H9 (cell line): ENCODE data around the gene MIER2. TPM values are rescaled to one million over a fixed set of nuclear protein-coding genes. Genes with fewer than 3 reads are reported as not detected.

Experiments
- DNase-seq: peaks from one replicate; pipeline ENCODE4 v3.0.0-alpha.2; 2017
- H2AFZ ChIP-seq: one replicate; pipeline ENCODE4 v1.6.1; 2013; ENCODE audit warnings: mild to moderate bottlenecking, low read length, control low read depth, moderate library complexity
- H2AK5ac ChIP-seq: 2 replicates; pipeline ENCODE4 v1.6.1; 2013; ENCODE audit warnings: low read length, control low read depth, mixed read lengths; ENCODE audit not compliant: insufficient read length
- H2BK120ac ChIP-seq: one replicate; pipeline ENCODE4 v1.6.1; 2013; ENCODE audit warnings: low read depth, mild to moderate bottlenecking, low read length, control low read depth, inconsistent platforms; ENCODE audit not compliant: poor library complexity, severe bottlenecking
- H2BK12ac ChIP-seq: 2 replicates; pipeline ENCODE4 v1.6.1; 2013; ENCODE audit warnings: low read length, control low read depth, mixed read lengths, low read depth; ENCODE audit not compliant: insufficient read length
- H2BK15ac ChIP-seq: 2 replicates; pipeline ENCODE4 v1.6.1; 2013; ENCODE audit warnings: low read depth, low read length, control low read depth
- H2BK20ac ChIP-seq: one replicate; pipeline ENCODE4 v1.6.1; 2013; ENCODE audit warnings: low read depth, mild to moderate bottlenecking, low read length, control low read depth, inconsistent platforms; ENCODE audit not compliant: poor library complexity, severe bottlenecking
- H2BK5ac ChIP-seq: 2 replicates; pipeline ENCODE4 v1.6.1; 2013; ENCODE audit warnings: low read length, control low read depth, mixed read lengths; ENCODE audit not compliant: insufficient read length
- H3K14ac ChIP-seq: 2 replicates; pipeline ENCODE4 v1.6.1; 2013; ENCODE audit warnings: low read length, control low read depth; ENCODE audit not compliant: insufficient read depth
- H3K18ac ChIP-seq: 2 replicates; pipeline ENCODE4 v1.6.1; 2013; ENCODE audit warnings: low read depth, mild to moderate bottlenecking, mixed read lengths, low read length, control low read depth; ENCODE audit not compliant: insufficient read length
- H3K23ac ChIP-seq: 2 replicates; pipeline ENCODE4 v1.6.1; 2013; ENCODE audit warnings: low read length, control low read depth, mixed read lengths, low read depth; ENCODE audit not compliant: insufficient read length
- H3K23me2 ChIP-seq: 2 replicates; pipeline ENCODE4 v1.6.1; 2013; ENCODE audit warnings: low read depth, mild to moderate bottlenecking, mixed read lengths, low read length, control low read depth; ENCODE audit not compliant: insufficient read length, poor library complexity, severe bottlenecking
- H3K27ac ChIP-seq: 2 replicates; pipeline ENCODE4 v1.5.1; 2013; ENCODE audit warnings: low read length, control low read depth, mixed read lengths, low read depth; ENCODE audit not compliant: insufficient read length
- H3K27me3 ChIP-seq: 2 replicates; pipeline ENCODE4 v1.6.1; 2013; ENCODE audit warnings: low read length, control low read depth, inconsistent platforms; ENCODE audit not compliant: insufficient read depth
- H3K4ac ChIP-seq: 2 replicates; pipeline ENCODE4 v1.6.1; 2013; ENCODE audit warnings: low read depth, mild to moderate bottlenecking, control low read depth, inconsistent platforms, low read length, moderate library complexity
- H3K4me1 ChIP-seq: 2 replicates; pipeline ENCODE4 v1.6.1; 2013; ENCODE audit warnings: low read length, control low read depth, inconsistent platforms; ENCODE audit not compliant: insufficient read depth
- H3K4me2 ChIP-seq: 2 replicates; pipeline ENCODE4 v1.6.1; 2013; ENCODE audit warnings: low read length, control low read depth, mixed read lengths; ENCODE audit not compliant: insufficient read length, insufficient read depth
- H3K56ac ChIP-seq: 2 replicates; pipeline ENCODE4 v1.6.1; 2013; ENCODE audit warnings: low read depth, mild to moderate bottlenecking, mixed read lengths, low read length, control low read depth; ENCODE audit not compliant: insufficient read length
- H3K79me1 ChIP-seq: 2 replicates; pipeline ENCODE4 v1.6.1; 2013; ENCODE audit warnings: low read depth, mild to moderate bottlenecking, moderate library complexity, low read length, control low read depth, inconsistent platforms; ENCODE audit not compliant: insufficient read depth, poor library complexity, severe bottlenecking
- H3K79me2 ChIP-seq: 2 replicates; pipeline ENCODE4 v1.6.1; 2013; ENCODE audit warnings: low read length, control low read depth, inconsistent platforms; ENCODE audit not compliant: insufficient read depth
- H3K9ac ChIP-seq: 2 replicates; pipeline ENCODE4 v1.6.1; 2013; ENCODE audit warnings: low read length, control low read depth, mixed read lengths; ENCODE audit not compliant: insufficient read length; ENCODE audit errors: extremely low read depth
- H3K9me3 ChIP-seq: one replicate; pipeline ENCODE4 v1.6.1; 2013; ENCODE audit warnings: low read depth, low read length, inconsistent platforms; ENCODE audit not compliant: control insufficient read depth
- H3T11ph ChIP-seq: one replicate; pipeline ENCODE4 v1.6.1; 2013; ENCODE audit warnings: mild to moderate bottlenecking, low read length, control low read depth, inconsistent platforms
- H4K20me1 ChIP-seq: one replicate; pipeline ENCODE4 v1.6.1; 2013; ENCODE audit not compliant: control insufficient read depth, insufficient read length, insufficient read depth
- H4K5ac ChIP-seq: 2 replicates; pipeline ENCODE4 v1.6.1; 2013; ENCODE audit warnings: low read depth, mild to moderate bottlenecking, mixed read lengths, low read length, control low read depth; ENCODE audit not compliant: insufficient read length
- H4K8ac ChIP-seq: replicated peaks from 2 replicates; pipeline ENCODE4 v1.6.1; 2013; ENCODE audit warnings: low read length, control low read depth, mixed read lengths, low read depth; ENCODE audit not compliant: insufficient read length
- H4K91ac ChIP-seq: 2 replicates; pipeline ENCODE4 v1.6.1; 2013; ENCODE audit warnings: low read depth, mild to moderate bottlenecking, moderate library complexity, mixed read lengths, low read length, control low read depth; ENCODE audit not compliant: insufficient read length
- H3K27ac Mint-ChIP-seq, 3 experiments: 2 replicates in 2 of 3; 3 replicates in 1 of 3; pipeline ENCODE4 v1.8.0; 2020 to 2021; ENCODE audit warnings: mixed read lengths in 3 of 3, mild to moderate bottlenecking in 1 of 3, moderate library complexity in 1 of 3
- H3K27me3 Mint-ChIP-seq: 2 replicates; pipeline ENCODE4 v1.8.0; 2021; ENCODE audit warnings: low read depth, mild to moderate bottlenecking, moderate library complexity, mixed read lengths
- H3K36me3 Mint-ChIP-seq, 3 experiments: 2 replicates in 2 of 3; 3 replicates in 1 of 3; pipeline ENCODE4 v1.8.0; 2020 to 2021; ENCODE audit warnings: low read depth in 3 of 3, mixed read lengths in 3 of 3; ENCODE audit not compliant: insufficient read depth in 1 of 3
- H3K4me1 Mint-ChIP-seq, 2 experiments: 2 replicates each; pipeline ENCODE4 v1.8.0; 2020; ENCODE audit warnings: mixed read lengths in 2 of 2
- H3K4me3 Mint-ChIP-seq, 2 experiments: 2 replicates in 1 of 2; 3 replicates in 1 of 2; pipeline ENCODE4 v1.8.0; 2020 to 2021; ENCODE audit warnings: mild to moderate bottlenecking in 2 of 2, mixed read lengths in 2 of 2, moderate library complexity in 1 of 2
- H3K9me3 Mint-ChIP-seq, 2 experiments: 2 replicates in 1 of 2; 3 replicates in 1 of 2; pipeline ENCODE4 v1.8.0; 2020; ENCODE audit warnings: mild to moderate bottlenecking in 2 of 2, mixed read lengths in 2 of 2, moderate library complexity in 1 of 2
- WGBS: extraction: QIAGEN DNeasy Blood & Tissue Kit; methylation state at CpG from one replicate; pipeline ENCODE4 v1.1.7; 2013; ENCODE audit warnings: missing lambda C conversion rate, low lambda C conversion rate, mixed read lengths; ENCODE audit not compliant: insufficient read length; ENCODE audit errors: extremely low coverage; 5-methylcytosine and 5-hydroxymethylcytosine counted together
- total RNA-seq: library from RNA; stranded (reverse); gene quantifications from 2 replicates; pipeline ENCODE4 v1.2.1, GENCODE V29; 2021
- TF ChIP-seq, protein P1 (sequence below): fragments of 200-600 bp; sonication (generic); conservative IDR thresholded peaks from 3 replicates; pipeline ENCODE4 v1.8.0; 2021; ENCODE audit warnings: antibody characterized with exemption, mild to moderate bottlenecking

The MIER2 gene
- total RNA-seq, 1 experiment from 2014 or later: 60.5 TPM

GRCh38 chr19:294341-294945 lies 50.2 kb downstream of the MIER2 start:
- no peak overlapping the region for H4K8ac ChIP-seq
- no peak overlapping the region for H2BK5ac ChIP-seq
- no peak overlapping the region for H3K9ac ChIP-seq
- H4K91ac ChIP-seq: no peak overlapping the region
- no peak overlapping the region for H3K14ac ChIP-seq
- no peaks in the 10 kb centered on the region for H3K9me3 ChIP-seq
- H3K79me1 ChIP-seq: no peaks in the 10 kb centered on the region
- H2AK5ac ChIP-seq: no peak overlapping the region
- no peak overlapping the region for H4K5ac ChIP-seq
- H3K23me2 ChIP-seq: peaks cover 9% of the 10 kb centered on the region
- H2BK20ac ChIP-seq: no peak overlapping the region
- Mint-ChIP-seq H3K9me3 (peaks cover 6% of the 10 kb centered on the region in 2 experiments; a peak in 4 of 5 replicates), H3K27ac (no peak overlapping the region), H3K36me3 (peaks cover 0 to 3% (median under 1%) of the 10 kb centered on the region in 3 experiments; a peak in 3 of 7 replicates), H3K4me3 (peak overlapping the region; percentile 49 to 71; a peak in 4 of 5 replicates), H3K4me1 (peaks cover 33 to 35% of the 10 kb centered on the region in 2 experiments), H3K27me3 (peaks cover 29% of the 10 kb centered on the region)
- H3K56ac ChIP-seq: no peak overlapping the region
- no peak overlapping the region for H2AFZ ChIP-seq
- no peaks in the 10 kb centered on the region for H4K20me1 ChIP-seq
- no CpG with 5 or more reads among the region's 29 CpGs for WGBS
- H3K23ac ChIP-seq: no peak overlapping the region
- no peak overlapping the region for H2BK12ac ChIP-seq
- DNase-seq: peak; percentile 52
- H3K18ac ChIP-seq: no peak overlapping the region
- H2BK120ac ChIP-seq: no peak overlapping the region
- TF ChIP-seq, protein P1, sequence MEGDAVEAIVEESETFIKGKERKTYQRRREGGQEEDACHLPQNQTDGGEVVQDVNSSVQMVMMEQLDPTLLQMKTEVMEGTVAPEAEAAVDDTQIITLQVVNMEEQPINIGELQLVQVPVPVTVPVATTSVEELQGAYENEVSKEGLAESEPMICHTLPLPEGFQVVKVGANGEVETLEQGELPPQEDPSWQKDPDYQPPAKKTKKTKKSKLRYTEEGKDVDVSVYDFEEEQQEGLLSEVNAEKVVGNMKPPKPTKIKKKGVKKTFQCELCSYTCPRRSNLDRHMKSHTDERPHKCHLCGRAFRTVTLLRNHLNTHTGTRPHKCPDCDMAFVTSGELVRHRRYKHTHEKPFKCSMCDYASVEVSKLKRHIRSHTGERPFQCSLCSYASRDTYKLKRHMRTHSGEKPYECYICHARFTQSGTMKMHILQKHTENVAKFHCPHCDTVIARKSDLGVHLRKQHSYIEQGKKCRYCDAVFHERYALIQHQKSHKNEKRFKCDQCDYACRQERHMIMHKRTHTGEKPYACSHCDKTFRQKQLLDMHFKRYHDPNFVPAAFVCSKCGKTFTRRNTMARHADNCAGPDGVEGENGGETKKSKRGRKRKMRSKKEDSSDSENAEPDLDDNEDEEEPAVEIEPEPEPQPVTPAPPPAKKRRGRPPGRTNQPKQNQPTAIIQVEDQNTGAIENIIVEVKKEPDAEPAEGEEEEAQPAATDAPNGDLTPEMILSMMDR: no peak
- peaks cover 2% of the 10 kb centered on the region for H3K4me1 ChIP-seq
- no peaks in the 10 kb centered on the region for H3K79me2 ChIP-seq
- no peak overlapping the region for H3T11ph ChIP-seq
- H2BK15ac ChIP-seq: no peak overlapping the region
- H3K27me3 ChIP-seq: no peaks in the 10 kb centered on the region; the same call in 1 of the 2 replicates
- no peak overlapping the region for H3K4ac ChIP-seq
- H3K4me2 ChIP-seq: peak overlapping the region; percentile 47
- H3K27ac ChIP-seq: no peak overlapping the region
